SJSA1 (cell line): Measurements from ENCODE around the gene UBE2Z. TPM values are rescaled to one million over a fixed set of nuclear protein-coding genes. Genes with fewer than 3 reads are reported as not detected.
A peak's percentile ranks its signal among the peaks of the same experiment; 100 is the strongest.
"Not testable (repeated sequence)": the region's sequence is repeated elsewhere in the genome, so short reads cannot be mapped to it uniquely, and the experiment has no call there.

Source experiments
- DNase-seq, 2 experiments: peaks; one replicate each; pipeline ENCODE4 v3.0.0-alpha.2; 2015 to 2020; ENCODE audit warnings: low spot score in 2 of 2, low read depth in 1 of 2
- H3K27ac ChIP-seq: fragments of 250-450 bp; sonication (Bioruptor Pico); 2 replicates; pipeline ENCODE4 v1.5.1; 2020; ENCODE audit warnings: mild to moderate bottlenecking, moderate library complexity
- H3K27me3 ChIP-seq: fragments of 250-450 bp; sonication (Bioruptor Pico); replicated peaks from 2 replicates; pipeline ENCODE4 v1.5.1; 2020; ENCODE audit warnings: mild to moderate bottlenecking, moderate library complexity
- H3K36me3 ChIP-seq: fragments of 250-450 bp; sonication (Bioruptor Pico); 2 replicates; pipeline ENCODE4 v1.5.1; 2020; ENCODE audit warnings: mild to moderate bottlenecking
- H3K4me1 ChIP-seq: fragments of 250-450 bp; sonication (Bioruptor Pico); replicated peaks from 2 replicates; pipeline ENCODE4 v1.6.1; 2021; ENCODE audit warnings: mild to moderate bottlenecking
- H3K4me3 ChIP-seq: fragments of 250-450 bp; sonication (Bioruptor Pico); 2 replicates; pipeline ENCODE4 v1.5.1; 2020; ENCODE audit warnings: mild to moderate bottlenecking
- H3K9me3 ChIP-seq: fragments of 250-450 bp; sonication (Bioruptor Pico); replicated peaks from 2 replicates; pipeline ENCODE4 v1.5.1; 2020; ENCODE audit warnings: mild to moderate bottlenecking
- total RNA-seq: library from RNA; depleted of rRNA; stranded (reverse); fragments of >200 nt; shearing (Covaris generic); gene quantifications from 2 replicates; pipeline ENCODE4 v1.2.3, GENCODE V29; 2014

UBE2Z gene
- total RNA-seq, 1 experiment from 2014 or later = 119 TPM

GRCh38 chr17:48912476-48912875 is 4.3 kb downstream of the UBE2Z start:
- DNase-seq = no peak
- H3K4me3 ChIP-seq = no peak overlapping the region
- peaks cover 48% of the 10 kb centered on the region for H3K4me1 ChIP-seq
- peaks cover 85% of the 10 kb centered on the region for H3K36me3 ChIP-seq
- H3K27me3 ChIP-seq = no peaks in the 10 kb centered on the region
- no peak overlapping the region for H3K27ac ChIP-seq
- H3K9me3 ChIP-seq = no peaks in the 10 kb centered on the region

- peaks cover 98% of the 10 kb centered on the region for H3K36me3 ChIP-seq
- H3K9me3 ChIP-seq = no peaks in the 10 kb centered on the region
- DNase-seq = peak; percentile 85 to 88
- H3K4me3 ChIP-seq = no peak overlapping the region
- H3K4me1 ChIP-seq = peaks cover 30% of the 10 kb centered on the region
- peak overlapping the region; percentile 96 for H3K27ac ChIP-seq
- H3K27me3 ChIP-seq = no peaks in the 10 kb centered on the region
Measured at GRCh38 chr17:48915459-48916282, 7.5 kb downstream of the UBE2Z start.

GRCh38 chr17:48925251-48925990 is 17.2 kb downstream of the UBE2Z start:
- Histone ChIP-seq H3K27ac (no peak overlapping the region), H3K4me3 (no peak overlapping the region), H3K36me3 (peaks cover 97% of the 10 kb centered on the region), H3K27me3 (no peaks in the 10 kb centered on the region), H3K4me1 (no peaks in the 10 kb centered on the region), H3K9me3 (no peaks in the 10 kb centered on the region)
- no peak for DNase-seq

- H3K4me3 ChIP-seq = no peak overlapping the region
- H3K4me1 ChIP-seq = no peaks in the 10 kb centered on the region
- H3K9me3 ChIP-seq = no peaks in the 10 kb centered on the region
- DNase-seq = no peak
- H3K27ac ChIP-seq = no peak overlapping the region
- H3K36me3 ChIP-seq = peaks cover 97% of the 10 kb centered on the region
- no peaks in the 10 kb centered on the region for H3K27me3 ChIP-seq
Measured at GRCh38 chr17:48925991-48926342, 17.8 kb downstream of the UBE2Z start.

GRCh38 chr17:48927978-48928745 is 20.0 kb downstream of the UBE2Z start:
- no peak for DNase-seq
- Histone ChIP-seq H3K27ac (no peak overlapping the region), H3K36me3 (peaks cover 97% of the 10 kb centered on the region), H3K9me3 (no peaks in the 10 kb centered on the region), H3K27me3 (no peaks in the 10 kb centered on the region), H3K4me3 (no peak overlapping the region), H3K4me1 (no peaks in the 10 kb centered on the region)

GRCh38 chr17:48928876-48929811 is 20.9 kb downstream of the UBE2Z start:
- Histone ChIP-seq H3K4me1 (no peaks in the 10 kb centered on the region), H3K4me3 (no peak overlapping the region), H3K27me3 (no peaks in the 10 kb centered on the region), H3K27ac (no peak overlapping the region), H3K36me3 (peaks cover 97% of the 10 kb centered on the region), H3K9me3 (no peaks in the 10 kb centered on the region)
- DNase-seq = no peak

- peaks cover 99% of the 10 kb centered on the region for H3K36me3 ChIP-seq
- H3K27ac ChIP-seq = no peak overlapping the region
- no peak for DNase-seq
Measured at GRCh38 chr17:48929812-48930165, 21.6 kb downstream of the UBE2Z start.

GRCh38 chr17:48930435-48930873 is 22.2 kb downstream of the UBE2Z start:
- Histone ChIP-seq H3K4me1 (no peaks in the 10 kb centered on the region), H3K36me3 (peaks cover 100% of the 10 kb centered on the region), H3K27me3 (no peaks in the 10 kb centered on the region), H3K4me3 (no peak overlapping the region), H3K9me3 (no peaks in the 10 kb centered on the region), H3K27ac (no peak overlapping the region)
- DNase-seq = no peak

More at GRCh38 chr17:48929812-48930165, 21.6 kb downstream of the UBE2Z start:
- H3K27me3 ChIP-seq = no peaks in the 10 kb centered on the region
- H3K4me1 ChIP-seq = no peaks in the 10 kb centered on the region
- H3K4me3 ChIP-seq = no peak overlapping the region
- H3K9me3 ChIP-seq = no peaks in the 10 kb centered on the region

GRCh38 chr17:48933035-48933434 is 24.8 kb downstream of the UBE2Z start:
- no peak for DNase-seq
- H3K36me3 ChIP-seq = peaks cover 98% of the 10 kb centered on the region

GRCh38 chr17:48944515-48945260 is 36.5 kb downstream of the UBE2Z start, which contains the start of gene SNF8:
SNF8 (minus strand) TSS chr17:48944842; CDS start chr17:48944734, 108 bp downstream.
- Histone ChIP-seq H3K4me1 (peaks cover 16% of the 10 kb centered on the region), H3K27ac (peak within 1 kb of the TSS; percentile 82), H3K27me3 (no peaks in the 10 kb centered on the region), H3K9me3 (0 out of 2 replicates have a peak, but pooled peaks cover 2% of the 10 kb centered on the region), H3K4me3 (peak within 1 kb of the TSS; percentile 72), H3K36me3 (peaks cover 43% of the 10 kb centered on the region)
- DNase-seq = peak; percentile 95 to 97

More at GRCh38 chr17:48933035-48933434, 24.8 kb downstream of the UBE2Z start:
- Histone ChIP-seq H3K4me1 (no peaks in the 10 kb centered on the region), H3K27ac (no peak overlapping the region), H3K4me3 (no peak overlapping the region), H3K27me3 (no peaks in the 10 kb centered on the region), H3K9me3 (no peaks in the 10 kb centered on the region)

- not testable (repeated sequence) for H3K9me3 ChIP-seq, H3K27me3 ChIP-seq, DNase-seq
- H3K4me3 ChIP-seq = peak overlapping the region; percentile 72
- peak overlapping the region; percentile 82 for H3K27ac ChIP-seq
- peaks cover 38% of the 10 kb centered on the region for H3K36me3 ChIP-seq
- peaks cover 16% of the 10 kb centered on the region for H3K4me1 ChIP-seq
Measured at GRCh38 chr17:48945261-48945651, 37.0 kb downstream of the UBE2Z start.

- Histone ChIP-seq H3K9me3 (no peaks in the 10 kb centered on the region), H3K36me3 (no peaks in the 10 kb centered on the region), H3K4me1 (peaks cover 15% of the 10 kb centered on the region), H3K27me3 (no peaks in the 10 kb centered on the region), H3K27ac (no peak overlapping the region), H3K4me3 (no peak overlapping the region)
- no peak for DNase-seq
Measured at GRCh38 chr17:48951572-48951971, 43.4 kb downstream of the UBE2Z start.
